ENCODE measurements around the gene MACROD2.

Gene MACROD2

DNA sequence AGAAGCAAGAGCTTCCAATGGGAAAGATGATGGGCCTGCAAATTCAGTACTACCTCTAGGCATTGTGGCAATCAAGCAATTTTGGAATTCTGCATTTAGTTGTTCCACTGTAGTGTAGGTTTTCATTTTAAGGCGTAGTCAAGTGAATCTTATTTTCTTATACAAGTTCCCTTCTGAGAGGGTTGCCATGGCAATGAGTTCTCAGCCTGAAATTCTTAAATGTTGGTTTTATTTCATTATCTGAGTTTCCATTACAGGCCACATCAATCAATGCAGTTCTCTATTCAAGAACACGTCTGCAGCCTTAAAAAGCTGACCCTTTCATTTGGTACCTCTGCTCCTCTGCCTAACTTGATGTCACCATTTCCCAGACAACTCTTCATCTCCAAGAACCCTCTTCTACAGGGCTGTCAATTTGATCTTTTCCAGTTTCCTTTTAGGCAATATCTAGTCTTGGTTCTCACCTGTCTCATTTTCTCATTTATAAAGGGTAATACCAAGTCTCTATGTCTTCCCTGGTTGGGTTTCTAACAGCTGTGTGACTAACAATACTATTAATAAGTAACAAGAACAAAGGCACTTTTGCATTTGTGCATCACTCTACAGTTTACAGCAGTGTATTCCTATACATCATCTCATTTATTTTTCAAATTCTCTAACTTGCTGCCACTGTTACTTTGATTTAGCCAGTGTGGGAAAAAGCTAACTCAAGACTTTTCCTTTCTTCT, 1240.3 kb downstream of the MACROD2 start:
- no peak for DNase-seq (ENCODE audit: low read depth in 1 of 2, low spot score in 1 of 2)

DNA sequence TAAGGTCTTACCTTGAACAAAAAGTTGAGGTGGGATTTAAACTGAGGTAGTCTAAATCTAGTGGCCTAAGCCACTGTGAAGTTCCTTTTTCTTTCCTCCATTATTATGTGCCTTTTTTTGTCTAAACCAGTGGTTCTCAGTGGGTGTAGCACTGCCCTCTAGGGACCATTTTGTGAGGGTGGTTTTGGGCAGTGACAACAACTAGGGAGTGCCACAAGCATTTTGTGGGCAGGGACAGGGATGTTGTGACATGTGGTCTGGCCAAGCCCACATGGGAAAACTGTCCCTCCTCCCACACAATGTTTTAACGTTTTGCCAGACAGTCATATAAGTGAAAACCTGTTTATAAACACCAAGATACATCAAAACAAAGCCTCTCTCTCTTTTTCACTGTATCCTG, 1241.5 kb downstream of the MACROD2 start:
- DNase-seq (ENCODE audit: low read depth in 1 of 2, low spot score in 1 of 2) = no peak

DNA sequence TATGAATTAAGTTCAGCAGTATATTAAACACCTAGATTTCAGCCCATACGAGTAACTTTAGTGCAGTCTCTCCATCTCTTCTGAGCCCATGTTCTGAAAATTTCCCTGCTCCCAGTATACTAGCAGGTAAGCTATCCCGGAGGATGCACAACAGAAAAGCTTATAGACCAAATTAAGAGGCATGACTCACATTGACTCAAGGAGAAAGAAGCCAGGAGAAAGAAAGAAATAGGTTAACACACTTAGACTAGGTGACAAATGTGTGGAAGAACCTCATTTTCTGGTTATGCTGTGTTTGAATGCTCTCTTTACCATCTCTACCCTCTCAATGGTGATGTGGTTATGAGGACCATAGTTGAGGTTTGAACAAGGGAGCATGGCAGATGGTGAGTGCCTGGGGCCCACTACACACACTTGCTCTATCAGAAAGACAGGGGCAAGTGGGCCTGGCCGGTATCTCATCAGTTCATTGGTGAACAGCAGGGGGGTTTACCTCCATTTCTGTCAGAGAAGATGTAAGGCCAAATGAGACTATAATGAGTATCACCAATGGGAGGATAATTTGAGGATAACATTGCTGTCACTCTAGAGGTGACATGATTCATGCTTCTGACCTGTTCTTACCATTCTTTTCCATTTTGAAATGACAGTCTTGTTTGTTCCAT, 1244.4 kb downstream of the MACROD2 start:
- DNase-seq (ENCODE audit: low read depth in 1 of 2, low spot score in 1 of 2) = no peak

DNA sequence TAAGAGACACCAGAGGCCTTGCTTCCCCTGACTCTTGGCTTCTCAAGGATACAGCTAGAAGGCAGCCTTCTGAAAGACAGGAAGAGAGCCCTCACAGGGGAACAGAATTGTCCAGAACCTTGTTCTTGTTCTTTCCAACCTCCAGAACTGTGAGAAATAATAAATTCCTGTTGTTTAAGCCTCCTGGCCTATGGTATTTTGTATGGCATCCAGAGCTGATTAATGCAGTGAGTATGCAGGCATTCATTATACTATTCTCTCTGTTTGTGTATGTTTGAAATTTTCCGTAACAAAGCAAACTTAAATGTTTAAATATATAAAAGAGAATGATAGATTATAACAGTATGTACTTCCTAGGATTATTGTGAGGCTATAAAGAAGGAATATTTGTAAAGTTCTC, 1245.5 kb downstream of the MACROD2 start:
- DNase-seq (ENCODE audit: low read depth in 1 of 2, low spot score in 1 of 2) = no peak

DNA sequence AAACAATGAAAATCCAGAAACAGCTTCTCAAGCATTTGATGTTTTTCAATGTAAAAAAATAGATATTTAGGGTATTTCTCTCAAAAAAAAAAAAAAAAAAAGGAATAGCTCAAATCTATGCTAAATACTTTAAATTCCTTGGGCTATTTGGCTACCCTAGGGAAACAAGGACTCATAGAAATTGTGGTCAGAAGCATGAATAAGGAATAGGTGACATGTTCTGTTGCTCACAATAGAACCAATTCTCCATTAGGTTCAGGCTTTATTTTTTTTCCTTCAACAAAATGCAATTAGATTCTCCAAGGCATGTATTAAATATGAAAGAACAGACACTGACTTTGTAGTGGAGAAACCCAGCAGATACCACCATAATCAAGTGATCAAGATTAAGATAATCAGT, 1246.4 kb downstream of the MACROD2 start:
- no peak for DNase-seq (ENCODE audit: low read depth in 1 of 2, low spot score in 1 of 2)

DNA sequence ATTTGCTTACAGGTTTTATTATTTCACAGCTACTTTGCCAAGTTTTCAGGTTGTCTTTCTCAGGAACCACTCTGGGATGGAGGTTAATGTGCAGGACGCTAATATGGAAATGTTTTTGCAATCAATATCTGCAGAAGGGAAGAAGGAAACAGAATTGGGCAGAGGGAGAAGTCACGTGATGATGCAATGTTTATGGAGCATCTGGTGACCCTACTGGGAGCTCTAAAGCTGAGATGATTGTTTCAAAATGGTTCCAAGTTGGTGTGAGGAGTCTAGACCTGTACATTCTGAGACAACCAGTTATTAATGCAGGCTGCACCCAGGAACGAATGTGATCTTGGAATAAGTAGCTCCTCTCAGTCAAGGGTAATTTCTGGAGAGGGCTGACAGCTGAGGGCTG, 1247.5 kb downstream of the MACROD2 start:
- DNase-seq (ENCODE audit: low read depth in 1 of 2, low spot score in 1 of 2) = no peak

DNA sequence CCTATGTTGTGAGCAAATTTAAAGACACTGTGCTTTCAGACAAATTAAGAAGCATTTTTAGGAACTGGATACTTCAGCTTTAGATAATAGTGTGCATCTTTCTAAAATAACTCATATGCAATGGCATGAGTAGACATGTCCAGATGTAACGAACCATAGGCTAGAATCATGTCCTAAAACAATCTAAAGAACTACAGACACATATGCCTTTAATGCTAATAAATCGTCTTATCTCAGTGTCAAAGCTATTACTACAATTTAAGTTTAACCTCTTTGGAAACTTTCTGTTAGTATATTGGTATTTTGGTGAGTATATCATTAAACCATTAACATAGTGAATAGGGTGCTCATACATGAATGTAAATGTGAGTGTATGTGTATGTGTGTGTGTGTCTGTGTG, 1250.6 kb downstream of the MACROD2 start:
- DNase-seq (ENCODE audit: low read depth in 1 of 2, low spot score in 1 of 2) = no peak

DNA sequence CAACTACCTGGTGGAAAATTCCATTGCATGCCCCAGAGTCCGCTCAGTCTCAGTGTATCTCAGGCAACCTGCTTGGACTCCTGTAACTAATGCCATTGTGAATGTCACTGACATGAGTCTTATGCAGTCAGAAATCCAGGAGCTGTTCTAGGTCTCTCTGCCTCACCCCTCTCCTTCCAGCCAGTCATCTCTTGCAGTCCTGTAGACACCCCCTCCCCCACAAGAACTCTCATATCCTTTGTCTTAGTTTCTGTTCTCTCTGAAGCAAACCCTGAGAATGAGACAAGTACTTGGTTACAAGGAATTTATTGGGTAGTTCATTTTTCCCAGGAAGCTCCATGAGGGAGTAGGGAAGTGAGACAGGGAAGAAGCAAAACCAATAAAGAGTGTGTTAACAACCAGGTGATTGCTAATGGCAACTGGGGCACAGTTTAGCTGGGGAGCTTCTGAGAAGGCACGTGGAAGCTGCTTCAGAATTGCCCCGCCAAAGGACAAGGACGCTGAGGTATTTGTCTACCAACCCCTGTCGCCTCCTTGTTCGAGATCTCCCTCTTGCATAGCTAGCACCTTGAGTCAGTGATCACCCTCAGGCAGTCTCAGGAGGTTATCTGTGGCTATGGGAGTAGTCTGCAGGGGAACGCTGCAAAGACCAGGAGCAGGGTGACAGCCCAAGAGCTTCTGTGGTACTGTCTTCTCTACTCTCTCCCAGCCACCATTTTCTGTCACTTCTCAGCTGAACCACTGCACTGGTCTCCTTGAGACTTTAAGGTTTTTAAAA, 1253.5 kb downstream of the MACROD2 start:
- no peak for DNase-seq (ENCODE audit: low read depth in 1 of 2, low spot score in 1 of 2)

DNA sequence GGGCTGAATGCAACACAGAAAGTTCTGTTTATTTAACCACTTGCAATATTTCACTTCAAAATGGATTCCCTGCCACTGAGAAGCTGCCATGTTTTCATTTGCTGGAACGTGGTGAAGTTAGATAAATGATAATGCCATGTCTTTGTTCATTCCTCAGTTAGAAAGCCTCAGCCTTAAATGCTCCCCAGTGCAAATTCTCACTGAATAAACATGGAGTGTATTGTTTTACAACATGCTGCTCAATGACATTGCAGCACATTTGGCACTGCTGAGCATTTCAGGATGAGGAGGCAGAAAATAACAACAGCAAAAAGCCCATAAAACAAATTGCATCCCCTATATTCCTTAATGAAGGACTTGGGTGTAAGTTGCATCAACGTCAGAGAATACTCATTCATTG, 1255.9 kb downstream of the MACROD2 start:
- DNase-seq (ENCODE audit: low read depth in 1 of 2, low spot score in 1 of 2) = no peak

DNA sequence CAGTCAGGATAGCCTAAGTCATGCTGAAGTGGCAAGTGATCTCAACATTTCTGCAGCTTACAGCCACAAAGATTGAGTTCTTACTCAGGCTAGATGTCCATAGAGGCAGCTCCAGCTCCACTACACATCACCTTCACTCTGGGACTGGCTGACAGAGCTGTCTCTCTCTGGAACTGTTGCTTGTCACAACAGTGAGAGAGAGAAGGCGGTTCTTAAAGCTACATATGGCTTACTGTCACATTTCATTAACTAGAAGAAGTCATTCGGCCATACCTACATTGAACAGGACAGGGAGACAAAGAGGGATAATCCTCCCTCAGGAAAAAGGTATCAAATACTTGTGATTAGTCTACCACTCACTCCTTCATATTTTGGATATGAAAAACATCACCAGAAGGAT, 1257.0 kb downstream of the MACROD2 start:
- DNase-seq (ENCODE audit: low read depth in 1 of 2, low spot score in 1 of 2) = no peak

DNA sequence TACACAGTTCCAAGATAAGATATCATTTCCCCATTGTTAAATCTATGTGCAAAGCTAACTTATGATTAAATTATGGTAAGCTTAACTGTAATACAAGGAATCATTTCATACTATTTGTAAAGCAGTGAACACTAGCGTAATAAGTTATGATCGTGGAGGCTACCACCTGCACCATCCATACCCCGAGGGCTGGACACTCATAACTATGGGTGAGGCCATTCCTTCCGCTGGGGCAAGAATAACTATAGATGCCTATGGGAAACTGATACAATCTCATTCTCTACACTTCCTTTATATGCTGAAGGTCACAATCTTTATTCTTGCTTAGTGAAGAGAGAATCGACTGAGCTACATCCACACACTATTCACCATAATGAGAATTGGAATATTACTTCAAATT, 1258.1 kb downstream of the MACROD2 start:
- DNase-seq (ENCODE audit: low read depth in 1 of 2, low spot score in 1 of 2) = no peak

DNA sequence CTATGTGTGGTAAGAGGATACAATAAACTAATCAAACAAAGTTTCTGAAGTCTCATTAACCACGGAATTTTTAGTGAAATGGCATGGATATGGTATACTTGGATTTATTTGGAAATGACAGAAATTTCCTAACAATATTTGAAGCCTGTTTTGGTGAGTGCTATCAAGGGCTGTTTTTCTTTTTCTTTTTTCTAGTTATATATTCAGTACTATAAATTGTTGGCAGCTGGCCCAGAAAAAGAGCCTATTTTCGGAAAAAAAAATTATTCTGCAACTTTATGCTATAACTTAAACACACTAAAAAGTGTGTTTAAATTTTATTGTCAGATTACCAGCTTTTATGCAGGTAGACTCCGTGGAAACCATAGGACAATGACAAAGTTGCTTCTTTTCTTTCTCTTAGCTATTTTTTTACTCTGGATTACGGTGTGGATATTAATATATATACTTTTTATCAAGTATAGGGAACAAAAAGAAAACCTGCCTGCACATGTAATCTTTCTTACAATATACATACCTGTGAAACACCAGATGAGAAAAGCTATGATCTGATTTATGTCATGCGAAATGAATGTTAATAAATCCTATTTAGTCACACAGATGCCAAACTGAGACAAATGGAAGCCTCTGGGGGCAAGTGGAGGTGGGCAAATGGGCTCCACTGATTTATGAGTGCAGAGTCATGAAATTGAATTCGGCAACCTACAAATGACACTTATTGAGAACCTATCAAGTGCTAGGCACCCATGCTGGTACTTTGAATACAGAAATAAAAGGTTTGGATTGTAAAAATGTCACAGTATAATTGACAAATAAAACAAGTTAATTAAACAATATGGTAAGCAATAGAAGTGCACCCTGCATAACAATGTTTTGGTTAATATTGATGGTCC, 1261.6 kb downstream of the MACROD2 start:
- no peak for DNase-seq (ENCODE audit: low read depth in 1 of 2, low spot score in 1 of 2)

DNA sequence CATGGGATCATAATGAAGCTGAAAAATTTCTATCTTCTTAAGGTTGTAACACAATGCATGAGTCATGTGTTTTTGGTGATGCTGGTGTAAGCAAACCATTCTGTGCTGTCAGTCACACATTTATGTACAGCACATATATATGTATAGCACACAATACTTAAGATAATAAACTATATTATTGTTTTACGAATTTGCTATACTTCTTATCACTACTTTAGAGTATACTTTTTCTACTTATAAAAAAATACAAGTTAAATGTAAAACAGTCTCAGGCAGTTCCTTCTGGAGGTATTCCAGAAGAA, 1262.2 kb downstream of the MACROD2 start:
- DNase-seq (ENCODE audit: low read depth in 1 of 2, low spot score in 1 of 2) = no peak

DNA sequence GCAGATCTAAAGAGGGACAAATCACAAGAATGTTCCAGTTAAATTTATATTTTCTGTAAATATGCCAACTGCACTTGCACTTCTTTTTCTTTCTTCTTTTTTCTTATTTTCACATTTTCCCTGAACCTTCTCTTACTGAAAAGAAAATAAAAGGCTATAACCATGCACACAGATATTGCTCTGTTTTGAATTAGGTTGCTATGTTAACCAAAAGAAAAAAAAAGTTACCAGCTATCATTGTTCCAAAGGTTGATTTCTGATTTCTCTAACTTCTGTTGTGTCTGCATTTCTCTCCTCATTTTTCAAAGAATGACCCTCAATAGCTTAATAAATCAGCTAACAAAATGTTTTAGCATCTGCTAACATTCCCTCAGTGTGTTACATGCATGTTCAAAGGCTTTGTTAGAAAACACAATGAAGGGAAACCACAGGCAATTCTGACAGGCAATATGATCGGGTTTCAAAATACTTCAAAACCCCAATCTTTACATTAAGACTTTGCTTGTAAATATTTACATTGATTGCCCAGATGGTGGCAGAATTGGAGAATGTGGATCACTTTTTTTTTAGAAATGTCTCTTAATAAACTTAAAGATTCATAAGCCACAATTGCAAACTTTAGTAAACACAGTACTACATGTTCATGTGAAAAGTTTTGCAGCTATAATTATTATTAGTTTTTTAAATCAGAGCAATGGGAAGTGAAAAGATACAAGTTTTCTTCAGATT, 1270.4 kb downstream of the MACROD2 start:
- no peak for DNase-seq (ENCODE audit: low read depth in 1 of 2, low spot score in 1 of 2)

DNA sequence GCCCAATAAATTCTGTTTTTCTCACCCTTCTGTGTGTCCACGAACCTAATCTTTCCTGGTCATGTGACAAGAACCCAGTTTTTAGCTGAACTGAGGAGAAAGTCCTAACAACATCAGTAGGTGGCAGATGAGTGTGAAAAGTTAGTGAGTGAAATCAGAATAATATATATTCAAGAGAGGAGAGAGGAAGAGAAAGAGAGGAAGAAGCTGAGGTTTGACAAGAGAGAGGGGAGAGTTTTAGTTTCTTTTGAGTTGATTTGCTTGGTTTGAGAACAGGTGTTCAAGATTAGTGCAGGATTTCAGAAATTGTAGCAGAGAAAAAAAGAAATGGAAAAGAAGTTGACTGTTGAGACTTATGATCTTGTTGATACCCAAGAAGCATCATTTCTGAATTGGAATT, 1272.6 kb downstream of the MACROD2 start:
- no peak for DNase-seq (ENCODE audit: low read depth in 1 of 2, low spot score in 1 of 2)

DNA sequence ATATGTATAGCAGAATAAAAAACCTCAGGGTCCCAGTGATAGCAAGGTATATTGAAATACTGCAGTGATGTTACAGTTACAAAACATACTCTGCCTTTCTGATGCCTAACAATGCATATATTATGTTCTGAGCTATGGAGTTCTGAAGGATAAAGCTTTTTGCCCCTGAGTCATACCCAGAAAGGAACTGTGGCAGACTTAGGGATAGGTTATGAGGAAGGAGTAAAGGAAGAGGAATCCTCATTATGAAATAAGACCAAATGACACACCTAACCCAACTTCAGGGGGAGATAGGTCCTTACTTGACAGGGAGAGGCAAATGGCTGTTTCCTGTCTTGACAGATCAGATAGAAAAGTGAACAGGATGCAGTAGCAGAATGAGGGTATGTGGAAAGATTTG, 1282.7 kb downstream of the MACROD2 start:
- no peak for DNase-seq (ENCODE audit: low read depth in 1 of 2, low spot score in 1 of 2)

DNA sequence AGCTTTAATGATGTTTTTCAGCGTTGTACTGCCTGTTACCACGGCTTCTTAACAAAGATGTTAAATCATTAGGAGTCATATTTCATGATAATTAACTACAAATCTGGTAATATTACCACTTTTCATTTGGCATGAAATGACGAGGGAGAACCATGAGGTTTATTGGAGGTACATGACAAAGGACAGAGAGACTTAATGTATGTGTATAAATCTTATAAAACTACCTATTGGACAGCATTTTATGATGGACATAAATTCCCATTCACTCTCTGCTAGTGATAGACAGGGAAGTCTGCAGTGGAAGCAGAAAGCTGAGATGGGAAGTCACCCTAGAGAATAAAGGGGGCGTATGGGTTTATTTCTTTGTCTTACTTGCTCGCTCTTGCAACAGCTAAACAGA, 1292.0 kb downstream of the MACROD2 start:
- DNase-seq (ENCODE audit: low read depth in 1 of 2, low spot score in 1 of 2) = no peak

DNA sequence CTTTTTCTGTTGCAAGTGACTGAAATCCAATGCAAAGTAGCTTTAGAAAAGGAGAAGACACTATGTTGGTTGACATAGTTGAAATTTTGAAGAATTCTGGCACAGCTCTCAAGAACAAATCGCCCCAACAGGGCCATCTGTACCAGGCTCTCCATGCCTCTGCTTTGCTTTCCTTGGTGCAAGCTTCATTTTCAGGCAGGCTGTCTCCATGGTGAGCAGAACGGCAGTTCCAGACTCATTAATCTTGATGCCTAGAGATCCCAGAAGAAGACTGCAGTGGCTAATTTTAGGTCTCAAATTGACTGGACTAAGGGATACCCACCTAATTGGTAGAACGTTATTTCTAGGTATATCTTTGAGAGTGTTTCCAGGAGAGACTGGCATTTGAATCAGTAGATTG, 1292.8 kb downstream of the MACROD2 start:
- no peak for DNase-seq (ENCODE audit: low read depth in 1 of 2, low spot score in 1 of 2)

DNA sequence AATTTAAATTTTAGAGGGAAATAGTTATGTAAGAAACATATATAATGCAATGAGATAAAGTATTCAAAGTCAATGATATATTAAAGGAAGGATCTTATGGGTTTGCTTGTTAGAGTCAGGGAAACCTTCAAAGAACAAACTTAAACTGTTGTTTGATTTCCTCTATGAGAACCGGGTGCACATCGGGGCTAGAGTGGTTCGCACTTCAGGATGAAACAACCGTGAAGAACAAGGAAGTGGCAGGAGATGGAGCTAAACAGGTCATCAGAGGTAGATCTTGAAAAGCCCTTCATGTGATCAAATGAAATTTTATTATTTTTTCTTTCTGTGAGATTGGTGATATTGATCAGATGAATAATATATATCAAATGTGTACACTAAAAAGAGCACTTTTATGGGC, 1294.0 kb downstream of the MACROD2 start:
- DNase-seq (ENCODE audit: low read depth in 1 of 2, low spot score in 1 of 2) = no peak

DNA sequence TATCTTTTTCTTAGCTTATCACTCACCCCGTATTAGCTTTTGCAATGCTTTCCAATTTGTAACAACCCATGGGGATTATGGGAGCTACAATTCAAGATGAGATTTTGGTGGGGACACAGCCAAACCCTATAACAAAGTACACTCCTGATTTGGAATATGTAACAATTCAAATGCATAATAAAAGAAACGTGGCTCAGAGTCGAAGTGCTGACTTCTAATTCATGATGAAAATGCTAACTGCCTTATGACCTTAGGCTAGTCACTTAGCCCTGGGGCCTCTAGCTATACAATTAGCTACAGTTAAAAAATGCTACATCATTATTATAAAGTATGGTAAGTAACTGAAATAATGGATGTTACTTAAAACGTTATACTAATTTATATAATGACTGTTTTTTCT, 1297.1 kb downstream of the MACROD2 start:
- DNase-seq (ENCODE audit: low read depth in 1 of 2, low spot score in 1 of 2) = no peak

DNA sequence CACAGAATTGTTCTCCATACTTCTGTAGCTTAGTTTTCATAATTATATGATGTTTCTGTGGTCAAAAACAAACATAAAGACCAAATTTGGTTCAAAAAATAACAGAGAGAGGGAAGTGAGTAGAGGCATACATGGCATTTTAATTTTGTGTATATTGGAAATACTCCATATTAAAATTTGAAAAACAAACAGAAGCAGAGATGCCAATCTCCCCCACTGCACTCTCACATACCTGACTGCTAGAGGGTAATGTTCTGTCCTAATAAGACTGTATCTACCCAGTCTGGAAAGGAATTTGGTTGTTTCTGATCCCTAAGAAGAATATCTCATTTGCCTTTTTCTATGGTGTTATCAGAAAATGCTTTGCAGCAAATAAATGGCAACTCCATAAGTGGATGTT, 1301.1 kb downstream of the MACROD2 start:
- no peak for DNase-seq (ENCODE audit: low read depth in 1 of 2, low spot score in 1 of 2)
